Rectal smooth muscle tissue (tissue), 1 donor: ENCODE results near the gene DYRK4.
"Not testable (repeated sequence)": the region's sequence is repeated elsewhere in the genome, so short reads cannot be mapped to it uniquely, and the experiment has no call there.

Experiments used
- H3K27ac ChIP-seq: one replicate; pipeline ENCODE4 v1.7.0; 2013; ENCODE audit warnings: low read depth, low read length, inconsistent platforms
- H3K27me3 ChIP-seq: one replicate; pipeline ENCODE4 v1.7.0; 2013; ENCODE audit warnings: low read length; ENCODE audit not compliant: control insufficient read depth, insufficient read depth
- H3K36me3 ChIP-seq: one replicate; pipeline ENCODE4 v1.7.0; 2013; ENCODE audit warnings: low read length; ENCODE audit not compliant: control insufficient read depth, insufficient read depth
- H3K4me1 ChIP-seq: one replicate; pipeline ENCODE4 v1.7.0; 2013; ENCODE audit warnings: low read length; ENCODE audit not compliant: control insufficient read depth, insufficient read depth
- H3K4me3 ChIP-seq: one replicate; pipeline ENCODE4 v1.7.0; 2013; ENCODE audit warnings: low read length
- H3K9ac ChIP-seq: one replicate; pipeline ENCODE4 v1.7.0; 2013; ENCODE audit warnings: low read length

The DYRK4 gene, protein sequence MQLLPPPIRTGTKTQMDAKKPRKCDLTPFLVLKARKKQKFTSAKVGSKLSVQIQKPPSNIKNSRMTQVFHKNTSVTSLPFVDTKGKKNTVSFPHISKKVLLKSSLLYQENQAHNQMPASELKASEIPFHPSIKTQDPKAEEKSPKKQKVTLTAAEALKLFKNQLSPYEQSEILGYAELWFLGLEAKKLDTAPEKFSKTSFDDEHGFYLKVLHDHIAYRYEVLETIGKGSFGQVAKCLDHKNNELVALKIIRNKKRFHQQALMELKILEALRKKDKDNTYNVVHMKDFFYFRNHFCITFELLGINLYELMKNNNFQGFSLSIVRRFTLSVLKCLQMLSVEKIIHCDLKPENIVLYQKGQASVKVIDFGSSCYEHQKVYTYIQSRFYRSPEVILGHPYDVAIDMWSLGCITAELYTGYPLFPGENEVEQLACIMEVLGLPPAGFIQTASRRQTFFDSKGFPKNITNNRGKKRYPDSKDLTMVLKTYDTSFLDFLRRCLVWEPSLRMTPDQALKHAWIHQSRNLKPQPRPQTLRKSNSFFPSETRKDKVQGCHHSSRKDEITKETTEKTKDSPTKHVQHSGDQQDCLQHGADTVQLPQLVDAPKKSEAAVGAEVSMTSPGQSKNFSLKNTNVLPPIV

DNA sequence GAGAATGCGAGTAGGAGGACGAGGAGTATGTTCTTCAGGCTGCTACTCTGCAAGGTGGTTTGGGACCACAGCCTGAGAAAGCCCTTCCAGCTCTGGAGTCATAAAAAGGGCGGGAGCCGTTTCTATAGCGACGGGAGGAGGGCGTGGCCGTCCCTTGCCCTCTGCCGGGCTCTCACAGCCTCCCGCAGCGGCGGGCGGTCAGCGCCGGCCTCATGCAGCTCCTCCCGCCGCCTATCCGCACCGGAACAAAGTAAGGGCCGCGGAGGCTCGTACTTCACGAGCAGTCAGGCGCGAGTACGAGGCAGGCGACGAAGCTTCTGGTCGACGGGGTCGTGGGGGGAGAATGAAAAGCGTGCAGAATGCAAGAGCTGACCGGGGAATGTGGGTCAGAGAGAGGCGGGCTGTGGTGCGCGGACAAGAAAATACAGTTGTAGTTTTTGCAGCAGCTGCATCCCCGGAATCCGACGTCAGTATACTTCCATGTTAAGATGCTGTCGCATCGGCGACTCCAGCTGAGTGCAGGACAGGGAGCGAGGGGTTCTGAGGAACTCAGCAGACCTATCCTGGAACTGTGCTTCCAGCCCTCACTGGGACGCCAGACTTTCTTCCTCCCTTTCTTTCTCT is at the start of gene DYRK4:
TSS of gene DYRK4 (plus strand) at position 175 of the 624 bp plus-strand sequence. CDS start at position 213, 38 bp downstream.
- Histone ChIP-seq H3K27ac (no peak within 1 kb of the TSS), H3K4me1 (peaks cover 4% of the 10 kb centered on the region), H3K9ac (no peak within 1 kb of the TSS), H3K4me3 (peak within 1 kb of the TSS; percentile 76), H3K36me3 (no peaks in the 10 kb centered on the region), H3K27me3 (no peaks in the 10 kb centered on the region)

DNA sequence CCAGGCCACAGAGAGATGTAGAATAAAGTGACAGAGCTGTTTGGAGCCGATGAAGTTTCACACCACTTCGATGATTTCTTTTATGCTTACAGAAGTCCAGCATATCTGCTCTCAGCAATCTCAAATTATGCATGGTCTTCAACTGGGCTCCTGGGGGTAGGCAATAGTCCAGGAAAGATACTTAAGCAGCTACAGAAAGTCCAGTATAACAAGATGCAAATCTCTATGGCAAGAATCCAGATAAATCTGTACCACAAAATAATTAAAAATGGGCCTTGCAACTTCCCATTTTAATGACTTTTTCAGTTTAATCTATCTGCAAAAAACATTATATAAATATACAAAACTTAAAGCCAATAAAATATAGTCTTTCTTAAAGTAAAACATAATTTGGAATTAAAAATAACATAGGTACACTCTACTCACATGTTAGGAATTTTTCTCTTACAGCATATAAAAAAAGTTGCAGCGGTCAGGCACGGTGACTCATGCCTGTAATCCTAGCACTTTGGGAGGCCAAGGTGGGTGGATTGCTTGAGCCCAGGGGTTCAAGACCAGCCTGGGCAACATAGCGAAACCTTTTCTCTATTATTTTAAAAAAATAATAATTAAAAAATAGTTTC is 43.8 kb upstream of the DYRK4 start:
- H3K9ac ChIP-seq: no peak overlapping the region
- H3K27ac ChIP-seq: no peak overlapping the region
- H3K36me3 ChIP-seq: peaks cover 3% of the 10 kb centered on the region
- no peaks in the 10 kb centered on the region for H3K4me1 ChIP-seq
- H3K27me3 ChIP-seq: no peaks in the 10 kb centered on the region
- H3K4me3 ChIP-seq: no peak overlapping the region

DNA sequence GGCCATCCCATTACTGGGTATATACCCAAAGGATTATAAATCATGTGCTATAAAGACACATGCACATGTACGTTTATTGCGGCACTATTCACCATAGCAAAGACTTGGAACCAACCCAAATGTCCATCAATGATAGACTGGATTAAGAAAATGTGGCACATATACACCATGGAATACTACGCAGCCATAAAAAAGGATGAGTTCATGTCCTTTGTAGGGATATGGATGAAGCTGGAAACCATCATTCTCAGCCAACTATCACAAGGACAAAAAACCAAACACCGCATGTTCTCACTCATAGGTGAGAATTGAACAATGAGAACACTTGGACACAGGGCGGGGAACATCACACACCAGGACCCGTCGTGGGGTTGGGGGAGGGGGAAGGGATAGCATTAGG is 38.6 kb upstream of the DYRK4 start:
- not testable (repeated sequence) for H3K9ac ChIP-seq, H3K27me3 ChIP-seq, H3K4me1 ChIP-seq, H3K4me3 ChIP-seq, H3K36me3 ChIP-seq, H3K27ac ChIP-seq

DNA sequence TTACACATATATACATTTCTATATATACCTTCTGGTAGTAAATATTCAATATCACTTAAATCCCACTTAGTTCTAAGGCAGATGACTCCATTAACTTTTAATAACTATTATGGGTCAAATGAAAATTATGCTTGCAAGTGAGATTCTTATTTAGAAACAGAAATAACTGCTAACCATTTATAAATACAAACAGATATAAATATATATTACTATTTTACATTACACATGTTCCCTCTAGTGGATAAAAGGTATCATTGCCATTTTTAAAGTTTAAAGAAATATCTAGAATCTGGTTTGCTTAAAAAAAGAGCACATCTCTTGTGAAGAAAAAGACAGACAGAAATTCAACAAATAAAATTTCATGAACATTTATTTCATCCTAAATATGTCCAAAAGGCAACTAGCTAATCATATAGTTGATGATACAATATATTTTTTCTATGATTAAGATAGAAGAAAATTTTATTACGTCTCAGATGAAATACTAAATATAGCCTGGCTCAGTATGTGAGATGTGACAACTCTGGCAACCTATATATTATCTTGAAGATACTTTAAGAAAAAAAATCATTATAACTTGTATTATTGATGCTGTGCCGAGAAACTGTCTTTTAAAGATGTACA is 35.0 kb upstream of the DYRK4 start:
- Histone ChIP-seq H3K4me1 (no peaks in the 10 kb centered on the region), H3K27ac (no peak overlapping the region), H3K36me3 (no peaks in the 10 kb centered on the region), H3K4me3 (no peak overlapping the region), H3K27me3 (no peaks in the 10 kb centered on the region), H3K9ac (no peak overlapping the region)

DNA sequence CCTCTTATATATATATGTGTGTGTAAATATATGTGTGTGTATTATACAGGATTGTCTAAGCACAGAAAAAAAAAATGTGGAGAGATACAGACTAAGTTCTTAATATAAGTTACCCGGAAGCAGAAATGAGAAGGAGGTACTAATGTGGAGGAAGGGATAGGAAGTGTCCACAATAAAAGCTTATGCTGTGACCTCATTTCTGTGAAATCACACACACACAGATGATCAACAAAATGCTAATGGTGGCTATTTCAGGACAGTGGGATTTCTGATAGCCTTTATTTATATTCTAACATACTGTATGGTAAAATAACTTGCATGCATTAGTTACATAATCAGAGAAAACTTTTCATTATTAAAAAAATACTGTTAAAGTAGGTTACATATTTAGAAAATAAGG is 31.8 kb upstream of the DYRK4 start:
- Histone ChIP-seq H3K36me3 (peaks cover 4% of the 10 kb centered on the region), H3K27ac (no peak overlapping the region), H3K9ac (no peak overlapping the region), H3K27me3 (no peaks in the 10 kb centered on the region), H3K4me1 (no peaks in the 10 kb centered on the region), H3K4me3 (no peak overlapping the region)

DNA sequence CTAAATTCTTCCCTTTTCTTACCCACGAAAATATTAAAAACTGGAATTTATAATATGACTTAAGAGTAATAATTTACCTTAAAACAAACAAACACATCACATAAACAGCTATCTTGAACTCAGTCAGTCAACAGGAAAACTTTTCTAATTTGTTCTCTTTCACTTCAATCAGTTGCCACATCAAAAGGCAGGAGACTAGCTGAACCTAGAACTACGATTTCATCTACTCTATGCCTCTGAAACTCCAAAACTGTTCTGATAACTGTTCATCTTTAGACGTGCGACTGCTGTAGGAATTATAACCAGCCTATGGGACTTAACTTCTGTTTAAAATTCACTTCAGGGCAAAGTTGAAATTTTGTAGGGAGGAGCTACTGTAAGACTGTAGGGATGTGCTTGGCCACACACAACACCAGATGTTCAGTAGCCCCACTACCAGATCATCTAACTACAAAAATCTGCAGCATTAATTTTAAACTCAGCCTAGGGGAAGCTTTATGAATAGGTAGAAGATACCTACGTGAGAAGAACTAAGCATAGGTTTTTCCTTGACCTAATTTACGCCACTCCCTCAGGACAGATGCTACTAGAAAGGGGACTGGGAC is 30.9 kb upstream of the DYRK4 start:
- Histone ChIP-seq H3K4me1 (no peaks in the 10 kb centered on the region), H3K27ac (no peak overlapping the region), H3K9ac (no peak overlapping the region), H3K27me3 (no peaks in the 10 kb centered on the region), H3K4me3 (no peak overlapping the region), H3K36me3 (peaks cover 5% of the 10 kb centered on the region)

DNA sequence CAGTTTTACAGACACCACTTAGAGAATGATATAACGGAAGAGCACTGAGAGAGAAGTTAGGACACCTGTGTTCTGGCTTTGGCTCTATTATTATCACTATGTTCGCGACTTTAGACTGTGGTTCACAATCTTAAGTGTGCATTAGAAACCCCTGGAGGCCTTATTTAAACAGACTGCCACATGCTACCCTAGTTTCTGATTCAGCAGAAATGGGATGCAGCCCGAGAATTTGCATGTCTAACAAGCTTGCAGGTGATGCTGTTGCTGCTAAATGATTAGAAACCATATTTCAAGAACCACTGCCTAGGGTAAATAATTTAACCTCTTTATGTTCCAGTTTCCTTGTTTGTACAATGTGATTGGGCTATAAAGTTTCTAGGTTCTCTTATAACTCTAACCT is 26.9 kb upstream of the DYRK4 start:
- Histone ChIP-seq H3K4me1 (peaks cover 13% of the 10 kb centered on the region), H3K36me3 (peaks cover 5% of the 10 kb centered on the region), H3K9ac (no peak overlapping the region), H3K27ac (no peak overlapping the region), H3K4me3 (no peak overlapping the region), H3K27me3 (no peaks in the 10 kb centered on the region)

DNA sequence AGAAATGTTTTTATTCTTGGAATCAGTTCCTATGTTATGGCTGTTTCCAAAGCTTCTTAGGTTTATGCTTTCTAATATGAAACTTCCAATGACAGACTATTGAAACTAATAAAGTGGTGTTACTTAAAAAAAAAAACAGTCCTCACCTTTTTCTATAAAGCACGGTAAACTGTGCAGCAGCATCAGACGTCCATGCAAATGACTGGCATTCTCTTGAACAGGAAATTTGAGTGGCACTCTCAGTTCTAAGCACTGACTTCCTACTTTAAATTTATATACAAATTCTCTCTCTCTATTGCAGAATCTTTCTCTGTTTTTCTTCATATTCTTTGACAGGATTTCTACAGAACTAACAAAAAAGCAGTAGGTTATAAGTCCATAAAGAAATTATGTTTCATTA is 26.1 kb upstream of the DYRK4 start:
- Histone ChIP-seq H3K4me3 (no peak overlapping the region), H3K9ac (no peak overlapping the region), H3K27ac (no peak overlapping the region), H3K4me1 (peaks cover 13% of the 10 kb centered on the region), H3K27me3 (no peaks in the 10 kb centered on the region), H3K36me3 (peaks cover 5% of the 10 kb centered on the region)

DNA sequence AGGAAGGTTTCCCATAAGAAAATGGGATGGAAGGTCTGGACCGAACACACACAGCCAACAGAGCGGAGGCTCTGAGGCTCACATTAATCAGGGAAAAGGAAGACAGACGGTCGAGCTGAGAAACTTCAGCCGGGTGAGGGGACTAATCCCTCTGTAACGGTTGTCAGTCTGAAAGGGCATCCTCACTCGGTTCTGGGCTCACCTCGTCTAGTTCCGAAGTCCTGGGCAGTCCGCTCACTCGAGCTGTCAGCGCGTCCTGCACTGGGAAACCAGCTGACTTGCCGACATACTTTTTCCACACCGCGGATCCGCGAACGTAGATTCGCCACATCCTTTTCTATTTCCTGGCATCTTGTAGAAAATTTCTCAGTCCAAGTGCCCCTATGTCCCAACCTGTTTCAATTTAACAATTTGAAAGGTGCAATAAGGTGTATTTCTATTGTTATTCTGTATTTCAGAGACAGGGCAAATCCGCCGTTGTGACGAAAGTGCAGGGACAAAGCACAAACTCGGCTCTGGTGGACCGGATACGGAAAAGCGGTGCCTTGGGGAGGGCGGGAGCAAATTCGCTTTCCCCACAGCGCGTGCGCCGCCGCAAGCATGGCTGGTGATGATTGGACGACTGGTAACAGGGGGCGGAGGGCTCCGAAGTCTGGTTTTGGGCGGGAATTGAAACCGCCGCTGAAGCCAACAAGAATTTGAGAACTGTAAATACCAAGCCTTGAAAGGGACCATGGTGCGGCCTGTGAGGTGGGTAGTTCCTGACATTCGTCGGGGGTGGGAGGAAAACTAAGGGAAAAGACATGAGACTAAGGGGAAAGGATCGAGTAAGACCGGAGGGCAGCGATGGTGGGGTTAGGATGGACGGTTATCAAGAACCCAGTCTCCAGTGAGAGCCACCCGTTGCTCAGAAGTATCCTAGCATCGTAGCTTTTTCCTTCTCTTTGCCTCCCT is 23.5 kb upstream of the DYRK4 start, which contains the start of gene RAD51AP1:
TSS of gene RAD51AP1 (plus strand) at position 684 of the 954 bp plus-strand sequence. CDS start at position 734, 50 bp downstream.
- H3K27me3 ChIP-seq: no peaks in the 10 kb centered on the region
- H3K4me3 ChIP-seq: peak within 1 kb of the TSS; percentile 96
- peak within 1 kb of the TSS; percentile 83 for H3K9ac ChIP-seq
- peak within 1 kb of the TSS; percentile 98 for H3K27ac ChIP-seq
- H3K4me1 ChIP-seq: peaks cover 13% of the 10 kb centered on the region
- H3K36me3 ChIP-seq: peaks cover 2% of the 10 kb centered on the region

DNA sequence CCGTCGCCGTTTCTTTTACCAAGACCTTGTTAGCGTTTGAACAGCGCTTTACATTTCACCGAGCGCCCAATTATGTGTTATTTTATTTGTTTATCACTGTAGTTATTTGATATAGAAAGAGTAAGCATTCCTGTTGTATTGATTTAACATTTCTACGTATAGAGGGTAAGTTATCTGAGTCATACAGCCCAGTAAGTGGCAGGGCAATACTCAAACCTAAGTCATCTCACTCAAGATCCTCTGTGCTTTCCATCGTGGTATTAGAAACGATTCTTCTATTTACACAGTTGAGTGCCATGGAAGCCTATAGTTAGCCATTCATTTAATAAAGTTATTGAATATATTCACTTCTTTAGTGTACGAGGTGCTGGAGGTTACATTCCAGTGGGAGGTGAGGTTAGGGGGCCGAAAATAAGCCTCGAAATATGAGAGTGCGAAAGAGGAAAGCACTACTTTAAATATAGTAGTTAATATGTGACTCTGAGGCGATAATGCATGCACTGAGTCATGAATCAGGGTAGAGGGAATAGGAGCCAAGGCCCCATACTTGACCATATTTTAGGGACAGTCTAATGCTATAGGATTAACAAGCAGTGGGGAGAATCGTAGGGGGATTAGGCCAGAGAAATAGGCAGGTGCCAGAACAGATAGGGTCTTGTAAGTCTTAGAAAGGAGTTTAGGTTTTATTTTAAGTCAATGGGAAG is 22.7 kb upstream of the DYRK4 start:
- no peak overlapping the region for H3K27ac ChIP-seq

More for the DNA sequence above, 22.7 kb upstream of the DYRK4 start:
- Histone ChIP-seq H3K4me3 (peak overlapping the region; percentile 96), H3K36me3 (peaks cover 2% of the 10 kb centered on the region), H3K27me3 (no peaks in the 10 kb centered on the region), H3K4me1 (peaks cover 13% of the 10 kb centered on the region), H3K9ac (peak overlapping the region; percentile 83)
